ENCODE measurements around the gene RSL1D1. TPM values are rescaled to one million over a fixed set of nuclear protein-coding genes. Genes with fewer than 3 reads are reported as not detected.

Gene RSL1D1
- total RNA-seq, 4 donors from 2014 or later, result 82.4 to 426 (median 182) TPM

DNA sequence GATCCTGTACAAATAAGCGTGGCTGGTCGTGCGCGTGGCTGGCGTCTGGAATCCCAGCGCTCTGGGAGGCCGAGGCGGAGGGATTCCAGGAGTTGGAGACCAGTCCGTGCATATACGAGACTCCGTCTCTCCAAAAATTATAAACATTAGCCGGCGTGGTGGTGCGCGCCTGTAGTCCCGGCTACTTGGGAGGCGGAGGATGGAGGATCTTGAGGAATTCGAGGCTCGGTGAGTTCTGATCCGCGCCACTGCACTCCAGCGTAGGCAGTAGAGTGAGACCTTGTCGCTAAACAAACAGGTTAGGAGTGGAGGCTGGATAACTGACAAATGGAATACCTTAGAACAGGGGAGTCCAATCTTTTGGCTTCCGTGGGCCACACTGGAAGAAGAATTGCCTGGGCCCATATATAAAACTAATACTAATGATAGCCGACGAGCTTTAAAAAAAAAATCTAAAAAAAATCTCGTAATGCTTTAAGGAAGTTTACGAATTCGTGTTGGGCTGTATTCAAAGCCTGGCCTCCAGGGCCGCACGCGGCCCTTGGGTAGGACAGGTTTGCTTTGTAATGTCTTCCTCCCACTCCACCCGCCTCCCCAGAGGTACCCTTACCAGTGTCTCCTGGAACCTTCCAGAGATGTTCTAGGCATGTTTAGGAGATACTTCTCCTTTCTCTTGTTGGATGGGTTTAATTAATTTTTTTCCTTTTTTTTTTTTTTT lies 909 bp upstream of the RSL1D1 start:
- TF ChIP-seq, protein P1, sequence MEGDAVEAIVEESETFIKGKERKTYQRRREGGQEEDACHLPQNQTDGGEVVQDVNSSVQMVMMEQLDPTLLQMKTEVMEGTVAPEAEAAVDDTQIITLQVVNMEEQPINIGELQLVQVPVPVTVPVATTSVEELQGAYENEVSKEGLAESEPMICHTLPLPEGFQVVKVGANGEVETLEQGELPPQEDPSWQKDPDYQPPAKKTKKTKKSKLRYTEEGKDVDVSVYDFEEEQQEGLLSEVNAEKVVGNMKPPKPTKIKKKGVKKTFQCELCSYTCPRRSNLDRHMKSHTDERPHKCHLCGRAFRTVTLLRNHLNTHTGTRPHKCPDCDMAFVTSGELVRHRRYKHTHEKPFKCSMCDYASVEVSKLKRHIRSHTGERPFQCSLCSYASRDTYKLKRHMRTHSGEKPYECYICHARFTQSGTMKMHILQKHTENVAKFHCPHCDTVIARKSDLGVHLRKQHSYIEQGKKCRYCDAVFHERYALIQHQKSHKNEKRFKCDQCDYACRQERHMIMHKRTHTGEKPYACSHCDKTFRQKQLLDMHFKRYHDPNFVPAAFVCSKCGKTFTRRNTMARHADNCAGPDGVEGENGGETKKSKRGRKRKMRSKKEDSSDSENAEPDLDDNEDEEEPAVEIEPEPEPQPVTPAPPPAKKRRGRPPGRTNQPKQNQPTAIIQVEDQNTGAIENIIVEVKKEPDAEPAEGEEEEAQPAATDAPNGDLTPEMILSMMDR (IDR thresholded peaks at IDR 0.05), result no peak
- TF ChIP-seq POLR2A (IDR thresholded peaks at IDR 0.05), result no peak
- intact Hi-C loops (cut with DNase I), result loop anchor here (5.0 kb wide), 1 partner anchor 65 kb away; the partner anchor contains the start of gene GSPT1
- peak overlapping the region; percentile 52 to 96 (median 72) for H3K4me3 ChIP-seq (replicated peaks in 1 of 3)
- peaks cover under 1 to 5% of the 10 kb centered on the region in 2 donors for H3K36me3 ChIP-seq
- no peaks in the 10 kb centered on the region for H3K9me3 ChIP-seq
- 44 to 54% methylated on average over 30 to 33 of the region's 33 CpGs for WGBS, 2 donors
- no peaks in the 10 kb centered on the region for H3K27me3 ChIP-seq
- H3K4me1 ChIP-seq, result peaks cover 14 to 18% of the 10 kb centered on the region in 2 donors
- H3K27ac ChIP-seq, result peak overlapping the region in 2 of 3 donors; percentile 76 to 91
- peak in 1 of 2 donors; percentile 37 for DNase-seq

DNA sequence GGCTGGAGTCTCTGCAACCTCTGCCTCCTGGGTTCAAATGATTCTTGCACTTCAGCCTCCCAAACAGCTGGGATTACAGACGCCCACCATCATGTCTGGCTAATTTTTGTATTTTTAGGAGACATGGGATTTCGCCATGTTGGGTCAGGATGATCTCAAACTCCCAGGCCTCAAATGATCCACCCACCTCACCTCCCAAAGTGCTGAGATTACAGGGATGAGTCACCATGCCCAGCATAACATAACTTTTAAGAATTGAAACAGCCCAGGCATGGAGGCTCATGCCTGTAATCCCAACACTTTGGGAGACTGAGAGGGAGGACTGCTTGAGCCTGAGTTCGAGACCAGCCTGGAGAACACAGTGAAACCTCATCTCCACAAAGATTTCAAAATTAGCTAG lies 2.5 kb downstream of the RSL1D1 start:
- Histone ChIP-seq H3K27ac (no peak overlapping the region), H3K4me3 (replicated peaks in 1 of 3) (no peak overlapping the region), H3K9me3 (no peaks in the 10 kb centered on the region), H3K36me3 (peaks cover 32 to 38% of the 10 kb centered on the region in 2 donors), H3K27me3 (no peaks in the 10 kb centered on the region), H3K4me1 (peaks cover 6 to 18% of the 10 kb centered on the region in 2 donors)
- no peak for DNase-seq
- 93 to 94% methylated on average over 3 of the region's 3 CpGs for WGBS, 2 donors
- TF ChIP-seq POLR2A (IDR thresholded peaks at IDR 0.05), result no peak
- TF ChIP-seq, protein P1 (IDR thresholded peaks at IDR 0.05), result no peak
- intact Hi-C loops (cut with DNase I), result no loop called here

DNA sequence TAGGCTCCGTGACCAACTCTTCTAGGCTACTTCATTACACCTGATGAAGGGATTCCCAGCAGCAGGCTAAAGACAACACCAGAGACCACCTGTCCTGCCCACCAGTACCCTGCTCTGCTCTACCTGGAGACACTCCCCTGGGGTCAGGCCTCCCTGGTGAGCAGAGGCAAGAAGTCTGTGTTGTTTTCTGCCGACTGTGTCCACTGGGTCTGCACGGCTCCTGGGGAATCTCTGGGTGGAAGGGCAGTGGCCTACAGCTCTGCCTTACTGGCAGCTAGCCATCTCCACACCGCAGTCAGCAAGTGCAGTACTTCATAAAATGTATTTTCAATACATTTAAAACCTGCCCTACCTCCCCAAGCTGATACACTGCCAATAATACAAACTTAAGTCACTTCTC lies 6.8 kb downstream of the RSL1D1 start:
- Histone ChIP-seq H3K27me3 (no peaks in the 10 kb centered on the region), H3K27ac (no peak overlapping the region), H3K4me3 (replicated peaks in 1 of 3) (no peak overlapping the region), H3K4me1 (no peaks in the 10 kb centered on the region), H3K36me3 (peaks cover 60 to 63% of the 10 kb centered on the region in 2 donors), H3K9me3 (no peaks in the 10 kb centered on the region)
- TF ChIP-seq, protein P1 (IDR thresholded peaks at IDR 0.05), result no peak
- no peak for TF ChIP-seq POLR2A (IDR thresholded peaks at IDR 0.05)
- 86 to 90% methylated on average over 4 of the region's 4 CpGs for WGBS, 2 donors
- intact Hi-C loops (cut with DNase I), result no loop called here
- DNase-seq, result no peak

DNA sequence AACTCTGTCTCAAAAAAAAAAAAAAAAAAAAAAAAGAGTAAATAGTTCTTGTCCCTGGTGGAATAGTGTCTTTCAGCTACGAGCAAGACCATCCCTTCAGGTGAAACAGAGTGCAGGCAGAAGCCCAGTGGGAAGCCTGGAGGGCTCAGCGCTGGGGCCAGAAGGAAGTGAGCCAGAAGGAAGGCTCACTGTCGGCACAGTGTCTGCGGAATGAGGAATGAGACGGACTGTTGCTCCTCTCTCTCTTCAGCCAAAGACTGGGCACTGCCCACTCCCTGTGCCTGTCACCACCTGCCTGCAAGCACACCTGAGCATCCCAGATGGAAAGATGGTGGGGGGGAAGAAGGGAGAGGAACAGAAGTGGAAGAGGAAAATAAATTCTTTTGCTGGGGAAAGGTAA lies 7.5 kb downstream of the RSL1D1 start:
- H3K4me1 ChIP-seq, result no peaks in the 10 kb centered on the region
- intact Hi-C loops (cut with DNase I), result no loop called here
- H3K27me3 ChIP-seq, result no peaks in the 10 kb centered on the region
- no peak overlapping the region for H3K4me3 ChIP-seq (replicated peaks in 1 of 3)
- no peaks in the 10 kb centered on the region for H3K9me3 ChIP-seq
- peaks cover 64 to 69% of the 10 kb centered on the region in 2 donors for H3K36me3 ChIP-seq
- DNase-seq, result no peak
- 93% methylated on average over 5 of the region's 5 CpGs for WGBS, 2 donors
- no peak overlapping the region for H3K27ac ChIP-seq
- TF ChIP-seq, protein P1 (IDR thresholded peaks at IDR 0.05), result no peak
- TF ChIP-seq POLR2A (IDR thresholded peaks at IDR 0.05), result no peak

DNA sequence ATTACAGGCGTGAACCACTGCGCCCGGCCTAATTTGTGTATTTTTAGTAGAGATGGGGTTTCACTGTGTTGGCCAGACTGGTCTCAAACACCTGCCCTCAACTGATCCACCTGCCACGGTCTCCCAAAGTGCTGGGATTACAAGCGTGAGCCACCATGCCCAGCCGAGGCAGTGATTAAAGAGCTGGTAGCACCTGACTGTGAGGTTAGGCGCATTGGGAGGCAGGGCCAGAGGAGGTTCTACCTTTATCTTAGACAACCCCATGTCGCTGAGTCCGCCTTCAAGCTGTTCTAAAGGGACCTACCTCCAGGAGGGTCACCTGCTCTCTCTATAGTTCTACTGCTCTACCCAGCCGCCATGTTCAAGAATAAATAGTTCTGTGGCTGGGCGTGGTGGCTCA lies 8.1 kb downstream of the RSL1D1 start:
- H3K4me1 ChIP-seq, result no peaks in the 10 kb centered on the region
- no peak overlapping the region for H3K27ac ChIP-seq
- H3K4me3 ChIP-seq (replicated peaks in 1 of 3), result no peak overlapping the region
- no peak for DNase-seq
- no peak for TF ChIP-seq POLR2A (IDR thresholded peaks at IDR 0.05)
- TF ChIP-seq, protein P1 (IDR thresholded peaks at IDR 0.05), result no peak
- H3K36me3 ChIP-seq, result peaks cover 71 to 75% of the 10 kb centered on the region in 2 donors
- intact Hi-C loops (cut with DNase I), result no loop called here
- WGBS, 2 donors, result 96% methylated on average over 8 to 11 of the region's 11 CpGs
- no peaks in the 10 kb centered on the region for H3K9me3 ChIP-seq
- no peaks in the 10 kb centered on the region for H3K27me3 ChIP-seq

Measured in thyroid gland (tissue), 4 donors.